HG03280 (cell line): ENCODE measurements around the gene ARPC5.
"Not testable (repeated sequence)": the region's sequence is repeated elsewhere in the genome, so short reads cannot be mapped to it uniquely, and the experiment has no call there.

Experiments
- ATAC-seq: cut with Tn5 transposase; IDR thresholded peaks from one replicate; pipeline ENCODE4 v1.9.1; 2021; ENCODE audit warnings: mild to moderate bottlenecking, moderate library complexity; ENCODE audit not compliant: unreplicated experiment

The ARPC5 gene

GRCh38 chr1:183635606-183636333 is at the start of gene ARPC5:
Gene ARPC5, minus strand, starts transcription at chr1:183635783. Its CDS starts 124 bp downstream, at chr1:183635659.
- ATAC-seq: peak; percentile 87

DNA sequence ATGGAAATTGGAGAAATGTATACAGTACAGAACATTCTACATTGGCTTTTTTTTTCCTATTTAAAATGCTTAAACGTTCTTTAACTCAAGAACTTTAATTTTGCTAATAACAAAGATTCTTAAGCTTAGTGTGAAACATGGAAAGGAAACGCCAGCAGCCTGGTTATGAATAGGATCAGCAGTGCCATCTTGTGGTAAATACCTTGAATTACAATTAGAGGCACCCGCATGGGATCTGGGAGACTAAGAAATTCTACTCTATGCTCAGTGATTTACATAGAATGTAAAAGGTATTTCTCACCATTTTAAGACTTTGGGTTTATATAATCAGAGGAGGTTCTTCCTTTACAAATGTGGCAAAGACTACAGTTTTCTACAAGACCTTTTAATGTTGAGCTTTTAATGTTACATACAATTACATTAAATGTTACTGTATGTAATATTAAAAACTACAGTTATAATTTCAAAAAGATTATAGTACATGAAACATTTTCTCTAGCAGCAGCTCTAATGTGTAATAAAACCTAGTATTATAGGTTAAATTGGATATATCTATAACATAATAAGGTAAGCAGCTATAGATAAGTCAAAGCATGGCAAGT is 49.6 kb upstream of the ARPC5 start:
- no peak for ATAC-seq

DNA sequence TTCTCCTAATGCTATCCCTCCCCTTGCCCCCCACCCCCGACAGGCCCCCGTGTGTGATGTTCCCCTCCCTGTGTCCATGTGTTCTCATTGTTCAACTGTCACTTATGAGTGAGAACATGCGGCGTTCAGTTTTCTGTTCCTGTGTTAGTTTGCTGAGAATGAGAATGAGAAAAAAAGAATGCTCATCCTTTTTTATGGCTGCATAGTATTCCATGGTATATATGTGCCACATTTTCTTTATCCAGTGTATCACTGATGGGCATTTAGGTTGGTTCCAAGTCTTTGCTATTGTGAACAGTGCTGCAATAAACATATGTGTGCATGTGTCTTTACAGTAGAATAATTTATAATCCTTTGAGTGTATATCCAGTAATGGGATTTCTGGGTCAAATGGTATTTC is 43.8 kb upstream of the ARPC5 start:
- not testable (repeated sequence) for ATAC-seq

DNA sequence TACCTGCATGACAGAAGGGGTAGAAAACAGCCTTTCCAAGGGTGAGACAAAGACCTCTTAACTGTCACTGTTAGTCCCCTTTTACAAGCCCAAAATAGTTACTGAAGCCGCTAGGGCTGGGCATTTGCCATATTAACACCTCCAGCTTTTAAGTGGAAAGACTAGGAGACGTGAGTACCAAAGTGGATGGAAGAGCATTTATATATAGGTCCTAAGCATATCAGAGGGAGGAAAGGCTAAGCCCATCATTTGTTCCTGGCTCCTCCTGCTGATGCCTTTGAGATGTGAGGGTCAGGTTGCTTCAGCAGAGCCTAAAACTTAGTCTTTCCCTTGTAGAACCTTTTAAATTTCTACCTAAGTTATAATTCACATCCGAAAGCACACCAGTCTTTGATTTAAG is 43.2 kb upstream of the ARPC5 start:
- ATAC-seq: no peak

GRCh38 chr1:183676586-183677189 is 41.1 kb upstream of the ARPC5 start:
- ATAC-seq: no peak

DNA sequence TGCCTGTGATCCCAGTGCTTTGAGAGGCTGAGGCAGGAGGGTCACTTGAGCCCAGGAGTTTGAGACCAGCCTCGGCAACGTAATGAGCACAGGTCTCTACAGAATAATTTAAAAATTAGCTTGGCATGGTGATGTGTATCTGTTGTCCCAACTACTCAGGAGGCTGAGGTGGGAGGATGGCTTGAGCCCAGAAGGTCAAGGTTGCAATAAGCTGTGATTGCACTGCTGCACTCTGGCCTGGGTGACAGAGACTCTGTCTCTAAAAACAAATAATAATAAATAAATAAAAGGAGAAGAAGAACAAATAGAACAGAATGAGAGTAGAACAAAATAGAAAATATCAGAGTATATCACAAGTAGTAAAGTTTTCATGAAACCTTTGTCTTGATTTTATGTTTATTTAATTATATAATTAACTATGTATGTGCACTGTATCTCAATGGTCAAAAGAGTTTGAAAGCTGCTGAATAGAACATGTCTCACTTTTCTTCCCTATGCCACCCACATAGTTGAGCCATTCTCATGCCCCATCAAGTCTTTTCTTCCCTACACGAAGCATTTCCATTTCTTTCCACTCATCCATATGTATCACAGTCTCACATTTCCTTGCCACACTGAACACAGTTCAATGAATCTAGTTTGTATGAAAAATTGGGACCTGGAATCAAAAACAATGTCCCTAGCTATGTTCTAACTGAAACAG is 40.5 kb upstream of the ARPC5 start:
- ATAC-seq: no peak

DNA sequence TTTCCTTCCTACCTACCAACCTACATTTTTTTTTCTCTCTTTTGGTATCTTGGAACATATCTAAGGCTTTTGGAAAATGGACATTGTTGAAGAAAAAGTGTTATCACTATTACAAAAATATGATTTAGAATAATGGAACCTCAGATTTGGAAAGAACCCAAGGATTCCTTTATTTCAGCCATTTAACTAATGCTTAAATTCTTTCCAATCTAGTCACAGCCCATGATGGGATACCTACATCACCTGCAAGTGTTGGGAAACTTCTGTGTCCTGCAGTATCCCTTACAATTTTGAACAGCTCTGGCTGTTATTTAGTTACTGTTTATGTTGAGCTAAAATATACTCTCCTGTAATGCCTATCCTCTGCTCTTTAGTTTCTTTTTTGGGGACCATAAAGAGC is 39.8 kb upstream of the ARPC5 start:
- no peak for ATAC-seq

DNA sequence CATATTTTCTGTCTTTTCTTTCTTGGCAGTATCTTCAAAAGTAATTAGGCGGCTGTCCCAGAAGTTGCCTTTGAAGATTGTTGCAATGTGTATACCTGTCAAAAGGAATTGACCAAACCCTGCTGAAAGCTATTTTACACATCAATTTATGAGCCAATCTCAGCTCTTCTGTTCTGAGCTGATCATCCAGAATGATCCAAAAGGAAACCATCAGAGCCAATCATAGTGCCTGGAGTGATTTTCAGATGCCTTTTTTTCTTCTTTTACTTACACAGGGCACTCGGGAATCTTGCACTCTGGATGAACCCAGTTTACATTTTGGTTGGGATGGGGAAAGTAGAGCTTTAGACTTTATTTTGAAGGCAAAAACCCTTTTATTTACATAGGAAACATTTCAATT is 39.3 kb upstream of the ARPC5 start:
- no peak for ATAC-seq

DNA sequence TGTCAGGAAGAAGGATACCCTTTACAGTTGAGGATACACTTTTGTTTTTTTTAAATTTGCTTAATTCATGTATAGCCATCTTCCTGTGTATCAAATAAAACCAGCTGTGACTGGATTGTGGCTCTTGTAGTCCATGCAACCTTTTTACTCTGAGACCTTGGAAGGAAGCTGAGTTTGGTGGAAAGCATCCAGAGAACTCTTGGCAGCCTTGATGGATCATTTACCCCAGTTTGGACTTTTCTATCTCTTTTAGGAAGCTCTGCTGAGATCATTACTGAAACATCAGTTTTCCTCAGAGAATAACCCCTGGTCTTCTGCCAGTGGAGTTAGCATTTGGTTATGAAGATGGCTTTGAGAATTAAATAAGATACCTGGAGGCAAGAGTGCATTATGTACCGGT is 38.8 kb upstream of the ARPC5 start:
- ATAC-seq: no peak

GRCh38 chr1:183673605-183674323 is 38.2 kb upstream of the ARPC5 start:
- ATAC-seq: no peak

GRCh38 chr1:183670169-183670568 is 34.6 kb upstream of the ARPC5 start:
- ATAC-seq: no peak

GRCh38 chr1:183656355-183656754 is 20.8 kb upstream of the ARPC5 start:
- ATAC-seq: no peak

GRCh38 chr1:183655562-183656075 is 20.0 kb upstream of the ARPC5 start:
- ATAC-seq: peak; percentile 53

GRCh38 chr1:183654706-183655105 is 19.1 kb upstream of the ARPC5 start:
- no peak for ATAC-seq

DNA sequence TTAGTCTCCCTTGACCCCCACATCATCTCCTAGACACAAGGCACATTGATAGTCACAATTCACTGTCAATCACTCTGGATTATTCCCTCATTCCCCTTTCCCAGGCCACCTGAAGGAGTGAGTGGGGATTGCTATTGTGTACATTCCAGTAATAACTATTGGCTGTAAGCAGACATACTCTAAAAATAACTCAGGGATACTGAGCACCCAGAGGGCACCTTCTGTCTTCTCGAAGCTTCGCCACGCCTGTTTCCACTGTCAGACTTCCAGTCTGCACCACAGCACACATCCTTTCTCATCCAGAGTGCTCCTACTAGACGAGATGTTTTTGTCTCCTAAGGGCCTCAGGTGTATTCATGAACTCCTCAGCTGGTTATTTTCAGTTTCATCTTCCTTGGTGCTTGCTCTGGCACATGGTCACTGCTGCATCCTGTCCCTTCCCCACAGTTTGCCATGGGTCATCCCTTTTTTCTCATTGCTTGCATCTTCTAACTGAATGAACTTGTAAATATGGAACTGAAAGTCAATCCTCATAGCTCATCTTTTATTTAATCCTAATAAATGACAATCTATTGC is 18.4 kb upstream of the ARPC5 start:
- ATAC-seq: peak; percentile 39

GRCh38 chr1:183653462-183653794 is 17.8 kb upstream of the ARPC5 start:
- ATAC-seq: no peak

DNA sequence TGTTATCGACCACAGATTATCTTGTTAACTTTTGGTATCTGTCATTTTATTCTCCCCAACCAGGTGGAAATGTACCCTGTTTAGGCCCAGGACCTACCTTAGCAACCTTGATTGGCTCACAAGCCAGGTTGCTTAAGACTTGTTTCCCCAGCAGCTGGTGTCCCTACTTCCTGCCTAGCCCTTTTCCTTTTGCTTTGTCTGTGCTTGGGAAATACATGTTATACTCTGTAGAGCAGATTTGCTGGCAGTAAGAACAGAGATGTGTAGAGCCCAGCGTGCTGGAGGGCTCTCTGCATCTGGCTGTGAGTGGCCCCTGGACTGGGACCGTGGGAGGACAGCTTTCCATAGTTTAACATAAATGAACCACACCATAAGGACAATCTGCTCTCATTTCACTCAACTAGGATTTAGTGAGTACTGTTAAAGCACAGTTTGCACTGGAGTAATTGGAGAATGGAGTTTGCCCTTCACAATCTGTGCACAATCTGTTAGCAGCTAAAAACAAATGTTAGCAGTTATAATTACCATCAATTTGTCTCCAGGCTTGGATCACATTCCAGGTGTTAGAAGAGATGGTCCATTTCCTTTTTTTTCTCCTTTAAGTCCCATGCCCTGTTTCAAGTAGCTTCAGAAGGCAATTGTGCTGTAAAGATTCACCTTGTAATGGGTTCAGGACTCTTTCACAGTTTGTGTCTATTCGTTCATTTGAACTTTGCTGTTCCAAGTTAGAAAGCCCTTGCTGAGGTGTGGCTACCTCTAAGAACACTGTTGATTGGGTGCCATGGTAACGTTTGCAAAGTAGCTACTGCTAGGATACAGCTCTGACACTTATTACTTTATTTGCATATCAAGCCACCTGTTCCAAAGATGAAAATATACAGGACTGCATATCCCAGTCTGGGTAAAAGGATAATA is 17.2 kb upstream of the ARPC5 start, which contains the start of gene APOBEC4:
APOBEC4 (minus strand) TSS at position 770 of the 915 bp plus-strand sequence. CDS start 4,535 bp downstream, outside the sequence.
- ATAC-seq: peak; percentile 37

DNA sequence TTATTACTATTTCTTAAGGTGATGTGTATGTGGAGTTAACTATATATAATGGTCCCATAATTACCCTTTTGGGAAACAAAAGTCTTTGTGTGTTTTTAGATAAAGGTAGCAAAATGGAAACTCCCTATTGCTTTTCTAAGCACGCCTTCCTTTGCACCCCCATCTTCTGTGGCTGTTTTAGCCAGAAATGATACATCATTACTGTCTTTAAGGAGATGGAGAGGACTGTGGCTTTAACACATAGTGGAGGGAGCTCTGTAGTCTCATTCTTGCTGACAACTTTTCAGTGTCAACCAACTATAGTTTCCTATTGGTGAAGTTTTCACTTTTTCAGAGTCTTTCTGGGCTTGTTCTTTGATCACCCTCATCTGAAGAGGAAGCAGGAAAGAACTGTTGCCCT is 16.5 kb upstream of the ARPC5 start:
- ATAC-seq: no peak

- ATAC-seq: no peak
Measured at GRCh38 chr1:183651612-183652011, 16.0 kb upstream of the ARPC5 start.
